Keratinocyte (primary cell): Measurements from ENCODE around the gene RGL4.
"Not testable (repeated sequence)": the region's sequence is repeated elsewhere in the genome, so short reads cannot be mapped to it uniquely, and the experiment has no call there.

Source experiments
- CTCF ChIP-seq, 3 experiments: IDR thresholded peaks in 1 of 3; conservative IDR thresholded peaks in 1 of 3; optimal IDR thresholded peaks in 1 of 3; 2 replicates in 2 of 3; 3 replicates in 1 of 3; pipeline versions ENCODE3 to v1.5.1; 2011; ENCODE audit warnings: low read length in 3 of 3, mild to moderate bottlenecking in 3 of 3, moderate library complexity in 2 of 3, control low read depth in 1 of 3, inconsistent platforms in 1 of 3; ENCODE audit not compliant: insufficient read depth in 2 of 3; ENCODE audit errors: extremely low read depth in 1 of 3
- EZH2 ChIP-seq: IDR thresholded peaks from one replicate; pipeline ENCODE4 v1.6.1; 2012; ENCODE audit warnings: inconsistent platforms, mild to moderate bottlenecking, low read length, moderate library complexity

DNA sequence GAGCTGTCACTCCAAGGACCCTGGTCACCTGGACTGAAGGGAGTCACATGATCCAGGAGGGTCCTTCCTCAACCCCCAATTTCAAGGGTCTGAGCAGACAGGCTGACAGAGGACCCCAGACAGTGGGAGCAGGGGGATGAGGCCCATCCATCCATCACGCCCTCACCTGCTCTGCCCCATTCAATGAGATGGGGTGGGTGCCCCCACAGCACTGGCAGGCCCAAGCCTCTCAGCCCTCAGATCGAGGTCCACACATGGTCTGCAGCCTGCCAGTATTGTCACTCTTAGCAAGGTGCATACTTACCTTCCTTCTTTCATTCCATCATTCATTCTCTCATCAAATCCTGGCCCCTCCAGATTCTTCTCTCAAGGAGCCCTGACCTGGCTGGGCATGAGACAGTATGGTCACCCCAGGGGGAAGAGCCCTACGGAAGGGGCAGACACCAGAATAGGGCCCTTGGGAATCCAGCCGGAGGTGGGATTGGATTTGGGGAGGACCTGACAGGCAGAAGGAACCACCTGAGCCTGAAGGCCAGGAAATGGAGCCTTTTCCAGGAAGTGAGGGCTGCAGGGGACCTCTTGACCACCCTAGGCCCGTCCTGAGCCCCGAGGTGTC, 15.8 kb upstream of the RGL4 start:
- not testable (repeated sequence) for TF ChIP-seq CTCF (optimal IDR thresholded peaks at IDR 0.05 in 1 of 3, IDR thresholded peaks at IDR 0.05 in 1 of 3, conservative IDR thresholded peaks at IDR 0.05 in 1 of 3; ENCODE audit: extremely low read depth in 1 of 3, insufficient read depth in 2 of 3, low read length in 3 of 3); EZH2
